HepG2 (cell line): ENCODE results near the gene NME7. TPM values are rescaled to one million over a fixed set of nuclear protein-coding genes. Genes with fewer than 3 reads are reported as not detected.

Experiments used
- ATAC-seq: fragments of 200-7000 bp; cut with Tn5 transposase; 3 replicates; pipeline ENCODE4 v1.9.1; 2020; ENCODE audit warnings: mild to moderate bottlenecking, moderate library complexity
- BruUV-seq: library from RNA; stranded (reverse); fragments of 400-500 nt; replicated peaks from 2 replicates; lab custom pipeline; 2021; lab: Mats Ljungman, UMichigan
- CTCF ChIA-PET: fragments of 300-600 bp; formaldehyde crosslinking; extraction: SDS; loops from one replicate; lab custom pipeline; 2021; ENCODE audit warnings: low total read pairs, inconsistent platforms, low intra/inter-chr PET ratio; lab: Yijun Ruan, JAX
- POLR2A ChIA-PET: fragments of 350-600 bp; sonication (Branson Sonifier 250); formaldehyde crosslinking; loops from one replicate; lab custom pipeline; 2020; ENCODE audit warnings: antibody characterized with exemption, inconsistent platforms; lab: Yijun Ruan, JAX
- DNase-seq: peaks from one replicate; pipeline ENCODE4 v3.0.0-alpha.2; 2015; ENCODE audit warnings: low spot score
- FAIRE-seq: peaks from 3 replicates; lab custom pipeline; 2011; peaks lifted over from hg19 to GRCh38; lab: Jason Lieb, UNC
- H2AFZ ChIP-seq: one replicate; pipeline ENCODE4 v1.6.1; 2011; ENCODE audit warnings: low read length, inconsistent platforms
- H3K27ac ChIP-seq: fragments of 300-600 bp; 3 replicates; pipeline ENCODE4 v1.8.0; 2011; ENCODE audit warnings: mixed run types, mild to moderate bottlenecking, mixed read lengths, low read length, inconsistent platforms; ENCODE audit not compliant: insufficient read depth; ENCODE audit errors: extremely low read length
- H3K27me3 ChIP-seq, 2 experiments: fragments of 200-600 bp in 1 of 2; 2 replicates in 1 of 2; 3 replicates in 1 of 2; pipeline versions ENCODE4 v1.6.0 to v1.8.0; 2011; ENCODE audit warnings: low read length in 2 of 2, mild to moderate bottlenecking in 2 of 2, moderate library complexity in 2 of 2, inconsistent platforms in 1 of 2; ENCODE audit not compliant: insufficient read depth in 2 of 2, control insufficient read depth in 1 of 2
- H3K36me3 ChIP-seq, 2 experiments: fragments of 200-600 bp in 1 of 2; replicated peaks in 1 of 2; 2 replicates in 1 of 2; 3 replicates in 1 of 2; pipeline versions ENCODE4 v1.5.1 to v1.8.0; 2011; ENCODE audit warnings: low read length in 2 of 2, inconsistent platforms in 1 of 2; ENCODE audit not compliant: insufficient read depth in 2 of 2, control insufficient read depth in 1 of 2
- H3K4me1 ChIP-seq: 2 replicates; pipeline ENCODE4 v1.5.1; 2012; ENCODE audit warnings: low read length, inconsistent platforms; ENCODE audit not compliant: insufficient read depth
- H3K4me2 ChIP-seq: 2 replicates; pipeline ENCODE4 v1.6.0; 2011; ENCODE audit warnings: low read depth, low read length, inconsistent platforms
- H3K4me3 ChIP-seq, 3 experiments: fragments of 200-600 bp in 1 of 3; sonication (generic), shearing (Covaris generic) in 1 of 3; replicated peaks in 1 of 3; 2 replicates each; pipeline ENCODE4 v1.5.1; 2011 to 2016; ENCODE audit warnings: low read length in 3 of 3, inconsistent platforms in 2 of 3, low read depth in 2 of 3, mild to moderate bottlenecking in 2 of 3, control low read depth in 1 of 3, mixed read lengths in 1 of 3; ENCODE audit not compliant: insufficient read depth in 1 of 3
- H3K79me2 ChIP-seq: one replicate; pipeline ENCODE4 v1.6.1; 2011; ENCODE audit warnings: low read length, inconsistent platforms; ENCODE audit not compliant: insufficient read depth
- H3K9ac ChIP-seq: 2 replicates; pipeline ENCODE4 v1.6.0; 2011; ENCODE audit warnings: mild to moderate bottlenecking, low read depth, low read length, inconsistent platforms; ENCODE audit not compliant: insufficient read depth
- H3K9me3 ChIP-seq: 2 replicates; pipeline ENCODE4 v1.5.1; 2012; ENCODE audit warnings: mild to moderate bottlenecking, low read length
- H4K20me1 ChIP-seq: 2 replicates; pipeline ENCODE4 v1.6.0; 2011; ENCODE audit warnings: inconsistent platforms, mild to moderate bottlenecking, low read length, moderate library complexity; ENCODE audit not compliant: insufficient read depth
- KDM5A ChIP-seq: fragments of 200-600 bp; sonication (generic); IDR thresholded peaks from 2 replicates; pipeline ENCODE4 v1.7.0; 2018; ENCODE audit warnings: antibody characterized with exemption, mild to moderate bottlenecking, low read length, borderline replicate concordance
- MLX ChIP-seq: IDR thresholded peaks from 2 replicates; pipeline ENCODE4 v1.6.1; 2016
- POLR2AphosphoS2 ChIP-seq: IDR thresholded peaks from 2 replicates; pipeline ENCODE4 v1.6.1; 2011; ENCODE audit warnings: low read depth, low read length, improper control_type of control experiment
- POLR2G ChIP-seq: fragments of 200-400 bp; formaldehyde crosslinking; IDR thresholded peaks from 2 replicates; pipeline ENCODE4 v1.6.1; 2018; ENCODE audit warnings: mild to moderate bottlenecking, low read depth, low read length, moderate library complexity
- RBFOX2 ChIP-seq: fragments of 200-400 bp; formaldehyde crosslinking; IDR thresholded peaks from 2 replicates; pipeline ENCODE4 v1.6.1; 2017; ENCODE audit warnings: low read depth, mild to moderate bottlenecking, low read length
- RBM22 ChIP-seq: fragments of 200-400 bp; formaldehyde crosslinking; optimal IDR thresholded peaks from 2 replicates; pipeline ENCODE3; 2017; ENCODE audit warnings: mild to moderate bottlenecking, low read length, moderate library complexity
- RXRB ChIP-seq: IDR thresholded peaks from 2 replicates; pipeline ENCODE4 v1.6.1; 2016; ENCODE audit warnings: borderline replicate concordance, missing genetic modification reagents, missing compliant biosample characterization
- SP140L ChIP-seq: sonication (generic); formaldehyde crosslinking; IDR thresholded peaks from 2 replicates; pipeline ENCODE4 v1.4.0; 2020; ENCODE audit warnings: missing genetic modification reagents, borderline replicate concordance
- ZNF619 ChIP-seq: sonication (generic); formaldehyde crosslinking; IDR thresholded peaks from 2 replicates; pipeline ENCODE4 v1.4.0; 2020; ENCODE audit warnings: mild to moderate bottlenecking, missing genetic modification reagents
- WGBS: methylation state at CpG from one replicate; pipeline ENCODE4 v1.1.6; 2017; ENCODE audit warnings: low lambda C conversion rate; 5-methylcytosine and 5-hydroxymethylcytosine counted together
- in situ Hi-C: cut with HindIII; loops from 2 replicates; pipeline ENCODE4 v1.10.0; 2017; ENCODE audit warnings: low pct_unique_long_range_greater_than_20kb; ENCODE audit not compliant: extremely low pct_ligation_motif_present
- intact Hi-C: fragments of 100-400 bp; cut with micrococcal nuclease; formaldehyde crosslinking; loops from one replicate; pipeline ENCODE4 v1.10.0; 2022; ENCODE audit not compliant: unreplicated experiment
- polyA plus RNA-seq, 8 experiments: library from polyadenylated mRNA; depleted of rRNA in 3 of 8; stranded (reverse) in 7 of 8; unstranded in 1 of 8; fragments of >200 nt; fragmentation: Illumina TruSeq in 4 of 8; extraction: Trizol in 4 of 8; gene quantifications; 2 replicates each; pipeline versions ENCODE4 v1.2.1 to v1.2.3, GENCODE V29; 2011 to 2016; ENCODE audit warnings: low read depth in 4 of 8, missing spikeins in 1 of 8, mixed read lengths in 1 of 8; ENCODE audit not compliant: insufficient read depth in 1 of 8
- total RNA-seq, 5 experiments: library from RNA; depleted of rRNA; stranded (reverse); fragments of >200 nt; fragmentation: Illumina TruSeq; extraction: Trizol; gene quantifications; 2 replicates each; pipeline ENCODE4 v1.2.3, GENCODE V29; 2016; ENCODE audit warnings: low read depth in 1 of 5

Gene NME7
- total and polyA plus RNA-seq, 2 of the 13 experiments (the other 11 are each of a cell fraction or from before 2014, with no cell fraction given) = 9.4 to 22.5 TPM

DNA sequence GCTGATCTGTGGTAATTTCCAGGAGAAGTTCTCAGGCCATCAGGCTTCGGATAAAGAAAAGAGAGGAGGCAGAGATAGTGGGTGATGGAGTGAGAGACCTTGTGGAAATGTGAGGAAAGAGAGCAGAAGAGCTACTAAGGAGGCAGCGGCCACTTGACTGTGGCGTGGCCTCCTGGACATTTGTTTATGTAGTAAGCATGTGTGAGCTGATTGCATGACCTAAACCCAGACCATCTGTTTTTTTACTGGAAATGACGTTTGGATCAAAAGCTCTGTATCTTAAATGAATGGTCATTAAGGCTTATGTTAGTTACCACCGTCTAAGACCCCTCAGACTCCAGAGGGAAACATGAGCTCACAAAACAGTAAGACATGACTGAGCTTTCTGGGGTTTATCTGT lies 247.5 kb downstream of the NME7 start:
- no peak for FAIRE-seq
- H4K20me1 ChIP-seq = peaks cover 49% of the 10 kb centered on the region
- H3K9me3 ChIP-seq = no peaks in the 10 kb centered on the region
- no peaks in the 10 kb centered on the region for H3K27me3 ChIP-seq
- in situ Hi-C loops = loop anchor here (10.0 kb wide), 1 partner anchor 225 kb away; no protein-coding TSS in a partner anchor
- CTCF ChIA-PET = no interaction called here
- no peak overlapping the region for H2AFZ ChIP-seq
- no TSS peak for BruUV-seq
- no peak for ATAC-seq
- H3K9ac ChIP-seq = no peak overlapping the region
- no peak for DNase-seq
- no peak overlapping the region for H3K4me3 ChIP-seq
- H3K79me2 ChIP-seq = peaks cover 78% of the 10 kb centered on the region
- peaks cover 67% of the 10 kb centered on the region for H3K4me1 ChIP-seq
- TF ChIP-seq KDM5A (no peak), ZNF619 (CRISPR knock-in tag) (no peak), SP140L (CRISPR knock-in tag) (no peak)
- TF ChIP-seq, all 625 proteins: peak for 0
- POLR2A ChIA-PET = interaction anchor here (1.0 kb wide), 1 partner anchor 17 kb away, joined by 3 read pairs; no protein-coding TSS in a partner anchor
- intact Hi-C loops = no loop called here
- 95% methylated on average over 5 of the region's 5 CpGs for WGBS
- Histone ChIP-seq H3K36me3 (peaks cover 29 to 79% of the 10 kb centered on the region in 2 experiments), H3K4me2 (no peak overlapping the region), H3K27ac (peak overlapping the region; percentile 7)

- 83% methylated on average over 5 of the region's 5 CpGs for WGBS
- H2AFZ ChIP-seq = no peak overlapping the region
- intact Hi-C loops (no loop called here), in situ Hi-C loops (no loop called here)
- H3K36me3 ChIP-seq = peaks cover 26 to 76% of the 10 kb centered on the region in 2 experiments
- DNase-seq (no peak), ATAC-seq (no peak), FAIRE-seq (no peak)
- H3K9me3 ChIP-seq = no peaks in the 10 kb centered on the region
- BruUV-seq = TSS peak; percentile 1
- H3K4me3 ChIP-seq = no peak overlapping the region
- POLR2A ChIA-PET = interaction anchor here (1.0 to 1.2 kb wide), 2 partner anchors 14 to 16 kb away, joined by 3 read pairs; no protein-coding TSS in a partner anchor
- H4K20me1 ChIP-seq = peaks cover 51% of the 10 kb centered on the region
- TF ChIP-seq POLR2AphosphoS2 (peak; percentile 31), POLR2G (peak; percentile 30; the same call in 1 of the 2 replicates), MLX (no peak), RBM22 (peak; percentile 79), RBFOX2 (peak; percentile 29), RXRB (no peak)
- no peak overlapping the region for H3K9ac ChIP-seq
- no peak overlapping the region for H3K27ac ChIP-seq
- H3K4me2 ChIP-seq = no peak overlapping the region
- H3K27me3 ChIP-seq = no peaks in the 10 kb centered on the region
- H3K79me2 ChIP-seq = peaks cover 77% of the 10 kb centered on the region
- peaks cover 73% of the 10 kb centered on the region for H3K4me1 ChIP-seq
- CTCF ChIA-PET = no interaction called here
Measured at GRCh38 chr1:169119405-169119804, 248.2 kb downstream of the NME7 start.
